Measurements from ENCODE around the gene DPY30.

- TF ChIP-seq CTCF (IDR thresholded peaks at IDR 0.05; ENCODE audit: low read length): no peak
- TF ChIP-seq EZH2 (optimal IDR thresholded peaks at IDR 0.05; ENCODE audit: low read depth, low read length): no peak
These were observed 42.0 kb downstream of the DPY30 start for GRCh38 chr2:31997653-31998052.
